ENCODE measurements around the gene SLC17A8. TPM values are rescaled to one million over a fixed set of nuclear protein-coding genes. Genes with fewer than 3 reads are reported as not detected.

The SLC17A8 gene
- total RNA-seq, 1 donor, result not detected

DNA sequence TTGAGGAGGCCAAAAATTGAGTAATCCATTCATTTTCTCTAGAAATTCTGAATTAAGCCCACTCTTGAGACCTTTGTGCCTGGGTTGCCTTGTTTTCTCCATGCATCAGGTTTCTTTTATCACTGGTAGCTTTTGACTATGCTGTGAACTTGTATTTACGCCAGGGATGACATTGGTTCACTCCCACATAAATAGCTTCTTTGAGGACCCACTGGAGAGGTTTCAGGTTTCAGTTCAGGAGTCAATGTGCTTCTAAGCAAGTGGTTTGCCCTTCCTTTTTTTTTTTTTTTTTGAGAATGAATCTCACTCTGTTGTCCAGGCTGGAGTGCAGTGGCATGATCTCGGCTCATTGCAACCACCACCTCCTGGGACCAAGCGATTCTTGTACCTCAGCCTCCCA, 10.2 kb upstream of the SLC17A8 start:
- H3K4me3 ChIP-seq (ENCODE audit: low read depth, low read length), result no peak overlapping the region
- TF ChIP-seq, protein P1, sequence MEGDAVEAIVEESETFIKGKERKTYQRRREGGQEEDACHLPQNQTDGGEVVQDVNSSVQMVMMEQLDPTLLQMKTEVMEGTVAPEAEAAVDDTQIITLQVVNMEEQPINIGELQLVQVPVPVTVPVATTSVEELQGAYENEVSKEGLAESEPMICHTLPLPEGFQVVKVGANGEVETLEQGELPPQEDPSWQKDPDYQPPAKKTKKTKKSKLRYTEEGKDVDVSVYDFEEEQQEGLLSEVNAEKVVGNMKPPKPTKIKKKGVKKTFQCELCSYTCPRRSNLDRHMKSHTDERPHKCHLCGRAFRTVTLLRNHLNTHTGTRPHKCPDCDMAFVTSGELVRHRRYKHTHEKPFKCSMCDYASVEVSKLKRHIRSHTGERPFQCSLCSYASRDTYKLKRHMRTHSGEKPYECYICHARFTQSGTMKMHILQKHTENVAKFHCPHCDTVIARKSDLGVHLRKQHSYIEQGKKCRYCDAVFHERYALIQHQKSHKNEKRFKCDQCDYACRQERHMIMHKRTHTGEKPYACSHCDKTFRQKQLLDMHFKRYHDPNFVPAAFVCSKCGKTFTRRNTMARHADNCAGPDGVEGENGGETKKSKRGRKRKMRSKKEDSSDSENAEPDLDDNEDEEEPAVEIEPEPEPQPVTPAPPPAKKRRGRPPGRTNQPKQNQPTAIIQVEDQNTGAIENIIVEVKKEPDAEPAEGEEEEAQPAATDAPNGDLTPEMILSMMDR (IDR thresholded peaks at IDR 0.05; ENCODE audit: insufficient read depth, low read depth, low read length), result no peak
- peak; percentile 48 for DNase-seq (ENCODE audit: low read depth)

- peak; percentile 29 for DNase-seq (ENCODE audit: low read depth)
- TF ChIP-seq, protein P1 (IDR thresholded peaks at IDR 0.05; ENCODE audit: insufficient read depth, low read depth, low read length), result peak; percentile 35
- no peak overlapping the region for H3K4me3 ChIP-seq (ENCODE audit: low read depth, low read length)
Observed at GRCh38 chr12:100348657-100349454, 8.0 kb upstream of the SLC17A8 start.

GRCh38 chr12:100359248-100359647, 2.4 kb downstream of the SLC17A8 start:
- no peak for DNase-seq (ENCODE audit: low read depth)
- H3K4me3 ChIP-seq (ENCODE audit: low read depth, low read length), result no peak overlapping the region
- TF ChIP-seq, protein P1 (IDR thresholded peaks at IDR 0.05; ENCODE audit: insufficient read depth, low read depth, low read length), result no peak

DNA sequence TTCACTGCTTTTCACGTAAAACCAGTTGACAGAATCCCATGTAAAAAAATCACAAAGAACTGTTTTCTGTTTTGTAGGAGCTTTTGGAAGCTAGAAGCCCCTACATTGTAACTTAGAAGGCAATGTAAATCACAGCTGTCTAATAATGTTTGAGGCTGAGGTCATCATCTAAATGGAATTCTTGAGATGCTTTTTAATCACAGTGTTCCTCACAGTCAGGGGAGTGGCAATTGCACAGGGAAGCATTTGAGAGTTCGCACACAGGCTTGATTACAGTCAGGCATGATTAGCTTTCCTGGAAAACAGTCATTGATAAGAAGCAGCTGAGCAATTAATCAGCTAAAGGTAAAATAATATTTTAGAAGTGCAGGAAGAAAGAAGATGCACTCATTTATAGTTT, 2.9 kb downstream of the SLC17A8 start:
- TF ChIP-seq, protein P1 (IDR thresholded peaks at IDR 0.05; ENCODE audit: insufficient read depth, low read depth, low read length), result no peak
- no peak for DNase-seq (ENCODE audit: low read depth)
- no peak overlapping the region for H3K4me3 ChIP-seq (ENCODE audit: low read depth, low read length)

DNA sequence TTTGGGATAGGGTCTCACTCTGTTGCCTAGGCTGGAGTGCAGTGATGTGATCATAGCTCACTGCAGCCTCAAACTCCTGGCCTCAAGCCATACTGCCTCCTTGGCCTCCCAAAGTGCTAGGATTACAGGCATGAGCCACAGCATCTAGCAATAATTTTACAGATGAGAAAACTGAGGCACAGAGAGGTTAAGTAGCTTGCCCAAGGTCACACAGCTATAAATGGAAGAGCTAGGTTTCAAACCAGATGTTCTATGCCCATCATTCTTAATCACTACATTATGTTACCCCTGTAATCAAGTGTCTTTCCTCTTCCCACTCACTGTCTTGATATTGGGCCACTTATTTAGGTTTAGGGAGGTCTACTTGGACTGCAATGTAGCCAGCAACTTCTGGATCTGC, 3.6 kb downstream of the SLC17A8 start:
- TF ChIP-seq, protein P1 (IDR thresholded peaks at IDR 0.05; ENCODE audit: insufficient read depth, low read depth, low read length), result no peak
- no peak overlapping the region for H3K4me3 ChIP-seq (ENCODE audit: low read depth, low read length)
- DNase-seq (ENCODE audit: low read depth), result no peak

- DNase-seq (ENCODE audit: low read depth), result no peak
- TF ChIP-seq, protein P1 (IDR thresholded peaks at IDR 0.05; ENCODE audit: insufficient read depth, low read depth, low read length), result no peak
- no peak overlapping the region for H3K4me3 ChIP-seq (ENCODE audit: low read depth, low read length)
Observed at GRCh38 chr12:100364324-100364723, 7.5 kb downstream of the SLC17A8 start.

DNA sequence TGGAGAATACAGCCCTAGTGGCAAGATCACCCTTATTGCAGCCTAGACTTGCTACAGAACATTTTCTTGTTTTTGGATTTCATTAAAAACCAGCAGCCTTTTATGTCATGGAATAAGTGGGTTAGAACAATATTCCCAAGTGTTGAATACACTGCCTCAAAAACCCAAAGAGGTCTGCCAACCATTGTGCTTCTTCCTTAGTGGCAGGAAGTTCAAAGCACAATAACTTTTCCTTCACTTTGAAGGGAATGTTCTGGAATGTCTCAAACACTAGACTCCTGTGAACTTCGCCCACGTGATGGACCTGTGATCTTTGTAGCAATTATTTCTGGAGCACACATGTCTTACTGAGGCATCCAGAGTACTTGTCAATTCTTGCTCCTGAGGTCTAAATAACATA, 8.5 kb downstream of the SLC17A8 start:
- H3K4me3 ChIP-seq (ENCODE audit: low read depth, low read length), result no peak overlapping the region
- TF ChIP-seq, protein P1 (IDR thresholded peaks at IDR 0.05; ENCODE audit: insufficient read depth, low read depth, low read length), result no peak
- no peak for DNase-seq (ENCODE audit: low read depth)

All from fibroblast of villous mesenchyme (primary cell).